Measurements from ENCODE around the gene AGAP2. TPM values are rescaled to one million over a fixed set of nuclear protein-coding genes. Genes with fewer than 3 reads are reported as not detected.
A peak's percentile ranks its signal among the peaks of the same experiment; 100 is the strongest.

Gene AGAP2
- total and polyA plus RNA-seq, 2 of the 13 experiments (the other 11 are each of a cell fraction or from before 2014, with no cell fraction given), result 0.38 to 0.45 TPM

- peak; percentile 97 for TF ChIP-seq ZHX2 (IDR thresholded peaks at IDR 0.05; ENCODE audit: low read depth)
- TF ChIP-seq ZHX2 (CRISPR knock-in tag; IDR thresholded peaks at IDR 0.05; ENCODE audit: borderline replicate concordance), result no peak
- TF ChIP-seq RNF219 (CRISPR knock-in tag; IDR thresholded peaks at IDR 0.05), result no peak
- TF ChIP-seq AKAP8 (CRISPR knock-in tag; IDR thresholded peaks at IDR 0.05), result no peak
- TF ChIP-seq ZHX1 (CRISPR knock-in tag; IDR thresholded peaks at IDR 0.05; ENCODE audit: low read depth), result peak; percentile 99
- TF ChIP-seq ZNF530 (CRISPR knock-in tag; IDR thresholded peaks at IDR 0.05; ENCODE audit: low read depth), result no peak
- TF ChIP-seq MTERF4 (CRISPR knock-in tag; IDR thresholded peaks at IDR 0.05), result no peak
- peak; percentile 54 for TF ChIP-seq CEBPG (CRISPR knock-in tag; IDR thresholded peaks at IDR 0.05)
- peak; percentile 41; the same call in 1 of the 2 replicates for TF ChIP-seq ZNF746 (CRISPR knock-in tag; IDR thresholded peaks at IDR 0.05)
- TF ChIP-seq ZNF260 (CRISPR knock-in tag; IDR thresholded peaks at IDR 0.05; ENCODE audit: borderline replicate concordance, low read depth), result no peak
- no peak for TF ChIP-seq FOXJ3 (CRISPR knock-in tag; IDR thresholded peaks at IDR 0.05; ENCODE audit: borderline replicate concordance)
- no peak for TF ChIP-seq ZNF354B (CRISPR knock-in tag; IDR thresholded peaks at IDR 0.05)
- TF ChIP-seq TCF7L2 (IDR thresholded peaks at IDR 0.05; ENCODE audit: low read depth, low read length), result no peak
These were observed 5.7 kb upstream of the AGAP2 start (continued) for GRCh38 chr12:57744194-57744776.
